BJ (cell line): Measurements from ENCODE around the gene TSPAN10. TPM values are rescaled to one million over a fixed set of nuclear protein-coding genes. Genes with fewer than 3 reads are reported as not detected.

Experiments used
- CTCF ChIA-PET: fragments of 350-600 bp; formaldehyde crosslinking; extraction: SDS; loops from one replicate; lab custom pipeline; 2021; ENCODE audit warnings: antibody characterized with exemption, inconsistent platforms; lab: Yijun Ruan, JAX
- POLR2A ChIA-PET: fragments of 300-600 bp; sonication (Branson Sonifier 250); formaldehyde crosslinking; extraction: SDS; loops from one replicate; lab custom pipeline; 2021; ENCODE audit warnings: antibody characterized with exemption; lab: Charles Lee
- DNase-seq: peaks from one replicate; pipeline ENCODE4 v3.0.0-alpha.2; 2011; ENCODE audit warnings: low read depth
- H3K27me3 ChIP-seq: 2 replicates; pipeline ENCODE4 v1.6.0; 2011; ENCODE audit warnings: low read length; ENCODE audit not compliant: control insufficient read depth, insufficient read depth
- H3K36me3 ChIP-seq: 2 replicates; pipeline ENCODE4 v1.5.1; 2011; ENCODE audit warnings: low read length; ENCODE audit not compliant: control insufficient read depth, insufficient read depth
- H3K4me3 ChIP-seq: 2 replicates; pipeline ENCODE4 v1.5.1; 2011; ENCODE audit warnings: low read depth, mild to moderate bottlenecking, control low read depth, low read length
- CTCF ChIP-seq: IDR thresholded peaks from 2 replicates; pipeline ENCODE4 v1.5.1; 2011; ENCODE audit warnings: low read depth, mild to moderate bottlenecking, control low read depth, inconsistent platforms, low read length, moderate library complexity; ENCODE audit not compliant: insufficient read depth
- polyA plus RNA-seq: library from polyadenylated mRNA; depleted of rRNA; stranded (reverse); fragments of >200 nt; gene quantifications from 2 replicates; pipeline ENCODE4 v1.2.3, GENCODE V29; 2011

TSPAN10 gene
- polyA plus RNA-seq, 1 experiment: 3.0 TPM

- no peaks in the 10 kb centered on the region for H3K27me3 ChIP-seq
- ChIA-PET CTCF (no interaction called here), POLR2A (no interaction called here)
- TF ChIP-seq CTCF: no peak
- peaks cover 64% of the 10 kb centered on the region for H3K36me3 ChIP-seq
- DNase-seq: no peak
- no peak overlapping the region for H3K4me3 ChIP-seq
These were observed 51.6 kb downstream of the TSPAN10 start for GRCh38 chr17:81688616-81689015.

GRCh38 chr17:81690066-81690465 lies 53.1 kb downstream of the TSPAN10 start:
- Histone ChIP-seq H3K36me3 (peaks cover 75% of the 10 kb centered on the region), H3K27me3 (no peaks in the 10 kb centered on the region), H3K4me3 (no peak overlapping the region)
- no peak for DNase-seq
- CTCF ChIA-PET: no interaction called here
- TF ChIP-seq CTCF: no peak
- POLR2A ChIA-PET: no interaction called here

- POLR2A ChIA-PET: no interaction called here
- TF ChIP-seq CTCF: no peak
- no peak for DNase-seq
These were observed 53.6 kb downstream of the TSPAN10 start for GRCh38 chr17:81690549-81690948.

GRCh38 chr17:81691196-81691595 lies 54.2 kb downstream of the TSPAN10 start:
- POLR2A ChIA-PET: no interaction called here
- no peak for DNase-seq
- Histone ChIP-seq H3K27me3 (no peaks in the 10 kb centered on the region), H3K4me3 (no peak overlapping the region), H3K36me3 (peaks cover 75% of the 10 kb centered on the region)
- CTCF ChIA-PET: no interaction called here
- no peak for TF ChIP-seq CTCF

More at GRCh38 chr17:81690549-81690948, 53.6 kb downstream of the TSPAN10 start:
- no peaks in the 10 kb centered on the region for H3K27me3 ChIP-seq
- CTCF ChIA-PET: no interaction called here
- no peak overlapping the region for H3K4me3 ChIP-seq
- peaks cover 74% of the 10 kb centered on the region for H3K36me3 ChIP-seq

- CTCF ChIA-PET: no interaction called here
- peaks cover 75% of the 10 kb centered on the region for H3K36me3 ChIP-seq
- POLR2A ChIA-PET: no interaction called here
- no peak overlapping the region for H3K4me3 ChIP-seq
- H3K27me3 ChIP-seq: no peaks in the 10 kb centered on the region
- DNase-seq: no peak
- TF ChIP-seq CTCF: no peak
These were observed 54.6 kb downstream of the TSPAN10 start for GRCh38 chr17:81691608-81692007.
